H1 (cell line): ENCODE data around the gene ATG9B. TPM values are rescaled to one million over a fixed set of nuclear protein-coding genes. Genes with fewer than 3 reads are reported as not detected.

Source experiments
- CHD1 ChIP-seq: IDR thresholded peaks from 2 replicates; pipeline ENCODE4 v1.6.1; 2012; ENCODE audit warnings: low read depth, low read length, improper control_type of control experiment
- CHD7 ChIP-seq: fragments of 300-600 bp; sonication (generic); IDR thresholded peaks from 2 replicates; pipeline ENCODE4 v1.7.1; 2012; ENCODE audit warnings: low read length, moderate library complexity, mild to moderate bottlenecking, inconsistent platforms; ENCODE audit not compliant: insufficient replicate concordance
- CREB1 ChIP-seq: IDR thresholded peaks from 2 replicates; pipeline ENCODE4 v1.6.1; 2012; ENCODE audit warnings: inconsistent platforms
- JUN ChIP-seq: IDR thresholded peaks from 2 replicates; pipeline ENCODE4 v1.6.1; 2011; ENCODE audit warnings: low read depth, mild to moderate bottlenecking, improper control_type of control experiment, low read length
- JUND ChIP-seq: IDR thresholded peaks from 2 replicates; pipeline ENCODE4 v1.6.1; 2011; ENCODE audit warnings: mild to moderate bottlenecking, improper control_type of control experiment, low read length
- RAD21 ChIP-seq, 2 experiments: IDR thresholded peaks in 1 of 2; conservative IDR thresholded peaks in 1 of 2; 2 replicates each; pipeline ENCODE4 v1.6.1; 2011; ENCODE audit warnings: low read depth in 2 of 2, low read length in 2 of 2, improper control_type of control experiment in 1 of 2, inconsistent platforms in 1 of 2, mild to moderate bottlenecking in 1 of 2, moderate library complexity in 1 of 2
- SUZ12 ChIP-seq: fragments of 200-600 bp; sonication (generic); IDR thresholded peaks from 2 replicates; pipeline ENCODE4 v1.6.1; 2012; ENCODE audit warnings: mild to moderate bottlenecking, inconsistent platforms, low read length, moderate library complexity, mixed read lengths
- ZNF274 ChIP-seq: IDR thresholded peaks from 2 replicates; pipeline ENCODE4 v1.7.0; 2012; ENCODE audit warnings: low read length, borderline replicate concordance; ENCODE audit errors: extremely low read depth
- polyA plus RNA-seq, 7 experiments: library from polyadenylated mRNA; depleted of rRNA in 3 of 7; stranded (reverse) in 5 of 7; unstranded in 2 of 7; fragments of >200 nt in 5 of 7; fragments of 200-250 nt in 2 of 7; gene quantifications; 1 replicate in 5 of 7; 2 replicates in 1 of 7; 4 replicates in 1 of 7; pipeline versions ENCODE4 v1.2.1 to v1.2.3, GENCODE V29; 2011 to 2013; ENCODE audit warnings: missing spikeins in 2 of 7, mixed read lengths in 2 of 7
- total RNA-seq: library from RNA; stranded (reverse); fragmentation: NEBNext Ultra II Directional; extraction: Animal tissue kit (Norgen Biotek cat#: 25700); gene quantifications from 2 replicates; pipeline ENCODE4 v1.2.1, GENCODE V29; 2021

The ATG9B gene
- total and polyA plus RNA-seq, 2 of the 8 experiments (the other 6 are each of a cell fraction or from before 2014, with no cell fraction given) = 1.4 to 2.3 TPM

GRCh38 chr7:150996376-150997074 lies 27.8 kb downstream of the ATG9B start (continued):
- TF ChIP-seq JUND (no peak), SUZ12 (no peak), ZNF274 (no peak), CHD7 (no peak), JUN (no peak), CHD1 (no peak), CREB1 (no peak), RAD21 (IDR thresholded peaks at IDR 0.05 in 1 of 2, conservative IDR thresholded peaks at IDR 0.05 in 1 of 2; ENCODE audit: low read depth in 2 of 2, low read length in 2 of 2) (no peak)
- TF ChIP-seq, all 59 proteins: peak for 0
